ENCODE data around the gene FAM186B.

DNA sequence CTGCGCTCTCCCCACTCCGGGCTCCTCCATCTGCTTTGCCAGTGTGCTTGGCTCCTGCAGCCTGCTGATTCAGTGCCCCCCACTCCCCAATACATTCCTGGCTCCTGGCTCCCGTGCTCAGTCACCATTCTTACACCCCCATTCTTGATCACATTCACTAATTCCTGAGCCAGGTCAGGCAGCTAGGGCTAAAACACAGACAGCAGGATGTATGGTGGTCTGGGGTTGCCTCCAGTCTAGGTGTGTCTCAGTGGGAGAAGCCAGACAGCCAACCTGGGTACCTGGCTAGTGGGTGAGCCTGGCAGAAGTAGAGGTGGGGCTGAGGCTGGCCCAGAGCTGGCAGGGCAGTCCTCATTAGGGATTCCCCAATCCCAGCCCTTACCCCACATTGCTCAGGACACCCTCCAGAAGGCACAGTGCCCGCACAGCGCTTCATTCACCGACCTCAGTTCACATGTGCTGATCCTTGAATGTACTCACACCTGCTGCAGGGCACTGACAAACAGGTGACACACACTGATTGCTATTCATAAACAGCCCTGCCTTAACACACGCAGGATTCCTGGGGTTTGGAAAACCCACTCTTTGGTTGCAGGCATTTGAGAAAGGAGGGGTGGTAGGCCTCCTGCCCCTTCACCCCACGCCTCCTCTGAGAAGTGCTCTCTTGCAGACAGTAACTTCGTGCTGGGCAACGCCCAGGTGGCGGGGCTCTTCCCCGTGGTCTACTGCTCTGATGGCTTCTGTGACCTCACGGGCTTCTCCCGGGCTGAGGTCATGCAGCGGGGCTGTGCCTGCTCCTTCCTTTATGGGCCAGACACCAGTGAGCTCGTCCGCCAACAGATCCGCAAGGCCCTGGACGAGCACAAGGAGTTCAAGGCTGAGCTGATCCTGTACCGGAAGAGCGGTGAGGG lies 65.0 kb downstream of the FAM186B start:
- TF ChIP-seq, protein P1, sequence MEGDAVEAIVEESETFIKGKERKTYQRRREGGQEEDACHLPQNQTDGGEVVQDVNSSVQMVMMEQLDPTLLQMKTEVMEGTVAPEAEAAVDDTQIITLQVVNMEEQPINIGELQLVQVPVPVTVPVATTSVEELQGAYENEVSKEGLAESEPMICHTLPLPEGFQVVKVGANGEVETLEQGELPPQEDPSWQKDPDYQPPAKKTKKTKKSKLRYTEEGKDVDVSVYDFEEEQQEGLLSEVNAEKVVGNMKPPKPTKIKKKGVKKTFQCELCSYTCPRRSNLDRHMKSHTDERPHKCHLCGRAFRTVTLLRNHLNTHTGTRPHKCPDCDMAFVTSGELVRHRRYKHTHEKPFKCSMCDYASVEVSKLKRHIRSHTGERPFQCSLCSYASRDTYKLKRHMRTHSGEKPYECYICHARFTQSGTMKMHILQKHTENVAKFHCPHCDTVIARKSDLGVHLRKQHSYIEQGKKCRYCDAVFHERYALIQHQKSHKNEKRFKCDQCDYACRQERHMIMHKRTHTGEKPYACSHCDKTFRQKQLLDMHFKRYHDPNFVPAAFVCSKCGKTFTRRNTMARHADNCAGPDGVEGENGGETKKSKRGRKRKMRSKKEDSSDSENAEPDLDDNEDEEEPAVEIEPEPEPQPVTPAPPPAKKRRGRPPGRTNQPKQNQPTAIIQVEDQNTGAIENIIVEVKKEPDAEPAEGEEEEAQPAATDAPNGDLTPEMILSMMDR (IDR thresholded peaks at IDR 0.05): no peak
- no peak for TF ChIP-seq POLR2A (IDR thresholded peaks at IDR 0.05)

All from Peyer's patch (tissue), 4 donors.